Liver (tissue), 3 donors: ENCODE data around the gene AMPH.

Experiments used
- GABPA ChIP-seq, 2 donors: IDR thresholded peaks in 1 of 2; conservative IDR thresholded peaks in 1 of 2; 2 replicates each; pipeline ENCODE4 v1.6.1; 2016; ENCODE audit warnings: antibody characterized with exemption in 2 of 2, mild to moderate bottlenecking in 1 of 2, moderate library complexity in 1 of 2
- HNF4A ChIP-seq, 2 donors: conservative IDR thresholded peaks; 2 replicates each; pipeline ENCODE4 v1.6.1; 2016; ENCODE audit warnings: antibody characterized with exemption in 2 of 2, mild to moderate bottlenecking in 2 of 2
- JUND ChIP-seq, 2 donors: IDR thresholded peaks; 2 replicates each; pipeline ENCODE4 v1.6.1; 2016; ENCODE audit warnings: antibody characterized with exemption in 2 of 2
- RAD21 ChIP-seq, 2 donors: IDR thresholded peaks; 2 replicates each; pipeline ENCODE4 v1.6.1; 2016; ENCODE audit warnings: antibody characterized with exemption in 2 of 2, mild to moderate bottlenecking in 2 of 2
- RXRA ChIP-seq, 2 donors: IDR thresholded peaks; 2 replicates each; pipeline ENCODE4 v1.6.1; 2017 to 2018; ENCODE audit warnings: antibody characterized with exemption in 2 of 2, mild to moderate bottlenecking in 1 of 2
- TAF1 ChIP-seq: conservative IDR thresholded peaks from 2 replicates; pipeline ENCODE4 v1.6.1; 2016; ENCODE audit warnings: antibody characterized with exemption, mild to moderate bottlenecking
- YY1 ChIP-seq: IDR thresholded peaks from 2 replicates; pipeline ENCODE4 v1.6.1; 2016; ENCODE audit warnings: antibody characterized with exemption, mild to moderate bottlenecking
- TF ChIP-seq, protein P1 (sequence below): IDR thresholded peaks from 2 replicates; pipeline ENCODE4 v1.6.1; 2016; ENCODE audit warnings: antibody characterized with exemption
- TF ChIP-seq, protein P2 (sequence below): fragments of 150-350 bp; IDR thresholded peaks from 2 replicates; pipeline ENCODE4 v1.5.1; 2017; ENCODE audit warnings: improper control_type of control experiment, low read depth, low read length; ENCODE audit not compliant: missing input control
- TF ChIP-seq, protein P3 (sequence below): IDR thresholded peaks from 2 replicates; pipeline ENCODE4 v1.6.1; 2016; ENCODE audit warnings: antibody characterized with exemption
- TF ChIP-seq, protein P4 (sequence below): IDR thresholded peaks from 2 replicates; pipeline ENCODE4 v1.6.1; 2016; ENCODE audit warnings: antibody characterized with exemption, mild to moderate bottlenecking
- donor health status: healthy.
- donor health status: healthy.

DNA sequence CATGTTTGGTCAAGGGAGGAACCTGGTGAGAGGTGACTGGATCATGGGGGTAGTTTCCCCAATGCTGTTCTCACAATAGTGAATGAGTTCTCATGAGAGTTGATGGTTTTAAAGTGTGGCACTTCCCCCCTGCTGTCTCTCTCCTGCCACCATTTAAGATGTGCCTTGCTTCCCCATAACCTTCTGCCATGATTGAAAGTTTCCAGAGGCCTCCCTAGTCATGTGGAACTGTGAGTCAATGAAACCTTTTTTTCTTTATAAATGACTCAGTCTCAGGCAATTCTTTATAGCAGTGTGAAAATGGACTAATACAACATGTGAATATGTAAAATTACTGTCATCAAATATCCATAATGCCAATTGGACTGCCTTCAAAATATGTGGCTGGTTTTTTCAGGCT is 192.2 kb downstream of the AMPH start:
- TF ChIP-seq, protein P1, sequence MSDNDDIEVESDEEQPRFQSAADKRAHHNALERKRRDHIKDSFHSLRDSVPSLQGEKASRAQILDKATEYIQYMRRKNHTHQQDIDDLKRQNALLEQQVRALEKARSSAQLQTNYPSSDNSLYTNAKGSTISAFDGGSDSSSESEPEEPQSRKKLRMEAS: no peak
- TF ChIP-seq HNF4A (conservative IDR thresholded peaks at IDR 0.05) (no peak), GABPA (IDR thresholded peaks at IDR 0.05 in 1 of 2, conservative IDR thresholded peaks at IDR 0.05 in 1 of 2) (no peak), RAD21 (IDR thresholded peaks at IDR 0.05) (no peak), JUND (IDR thresholded peaks at IDR 0.05) (no peak), RXRA (IDR thresholded peaks at IDR 0.05) (no peak), TAF1 (no peak), YY1 (no peak)
- TF ChIP-seq, protein P2, sequence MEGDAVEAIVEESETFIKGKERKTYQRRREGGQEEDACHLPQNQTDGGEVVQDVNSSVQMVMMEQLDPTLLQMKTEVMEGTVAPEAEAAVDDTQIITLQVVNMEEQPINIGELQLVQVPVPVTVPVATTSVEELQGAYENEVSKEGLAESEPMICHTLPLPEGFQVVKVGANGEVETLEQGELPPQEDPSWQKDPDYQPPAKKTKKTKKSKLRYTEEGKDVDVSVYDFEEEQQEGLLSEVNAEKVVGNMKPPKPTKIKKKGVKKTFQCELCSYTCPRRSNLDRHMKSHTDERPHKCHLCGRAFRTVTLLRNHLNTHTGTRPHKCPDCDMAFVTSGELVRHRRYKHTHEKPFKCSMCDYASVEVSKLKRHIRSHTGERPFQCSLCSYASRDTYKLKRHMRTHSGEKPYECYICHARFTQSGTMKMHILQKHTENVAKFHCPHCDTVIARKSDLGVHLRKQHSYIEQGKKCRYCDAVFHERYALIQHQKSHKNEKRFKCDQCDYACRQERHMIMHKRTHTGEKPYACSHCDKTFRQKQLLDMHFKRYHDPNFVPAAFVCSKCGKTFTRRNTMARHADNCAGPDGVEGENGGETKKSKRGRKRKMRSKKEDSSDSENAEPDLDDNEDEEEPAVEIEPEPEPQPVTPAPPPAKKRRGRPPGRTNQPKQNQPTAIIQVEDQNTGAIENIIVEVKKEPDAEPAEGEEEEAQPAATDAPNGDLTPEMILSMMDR: no peak
- TF ChIP-seq, protein P3, sequence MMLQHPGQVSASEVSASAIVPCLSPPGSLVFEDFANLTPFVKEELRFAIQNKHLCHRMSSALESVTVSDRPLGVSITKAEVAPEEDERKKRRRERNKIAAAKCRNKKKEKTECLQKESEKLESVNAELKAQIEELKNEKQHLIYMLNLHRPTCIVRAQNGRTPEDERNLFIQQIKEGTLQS: no peak
- TF ChIP-seq, protein P4, sequence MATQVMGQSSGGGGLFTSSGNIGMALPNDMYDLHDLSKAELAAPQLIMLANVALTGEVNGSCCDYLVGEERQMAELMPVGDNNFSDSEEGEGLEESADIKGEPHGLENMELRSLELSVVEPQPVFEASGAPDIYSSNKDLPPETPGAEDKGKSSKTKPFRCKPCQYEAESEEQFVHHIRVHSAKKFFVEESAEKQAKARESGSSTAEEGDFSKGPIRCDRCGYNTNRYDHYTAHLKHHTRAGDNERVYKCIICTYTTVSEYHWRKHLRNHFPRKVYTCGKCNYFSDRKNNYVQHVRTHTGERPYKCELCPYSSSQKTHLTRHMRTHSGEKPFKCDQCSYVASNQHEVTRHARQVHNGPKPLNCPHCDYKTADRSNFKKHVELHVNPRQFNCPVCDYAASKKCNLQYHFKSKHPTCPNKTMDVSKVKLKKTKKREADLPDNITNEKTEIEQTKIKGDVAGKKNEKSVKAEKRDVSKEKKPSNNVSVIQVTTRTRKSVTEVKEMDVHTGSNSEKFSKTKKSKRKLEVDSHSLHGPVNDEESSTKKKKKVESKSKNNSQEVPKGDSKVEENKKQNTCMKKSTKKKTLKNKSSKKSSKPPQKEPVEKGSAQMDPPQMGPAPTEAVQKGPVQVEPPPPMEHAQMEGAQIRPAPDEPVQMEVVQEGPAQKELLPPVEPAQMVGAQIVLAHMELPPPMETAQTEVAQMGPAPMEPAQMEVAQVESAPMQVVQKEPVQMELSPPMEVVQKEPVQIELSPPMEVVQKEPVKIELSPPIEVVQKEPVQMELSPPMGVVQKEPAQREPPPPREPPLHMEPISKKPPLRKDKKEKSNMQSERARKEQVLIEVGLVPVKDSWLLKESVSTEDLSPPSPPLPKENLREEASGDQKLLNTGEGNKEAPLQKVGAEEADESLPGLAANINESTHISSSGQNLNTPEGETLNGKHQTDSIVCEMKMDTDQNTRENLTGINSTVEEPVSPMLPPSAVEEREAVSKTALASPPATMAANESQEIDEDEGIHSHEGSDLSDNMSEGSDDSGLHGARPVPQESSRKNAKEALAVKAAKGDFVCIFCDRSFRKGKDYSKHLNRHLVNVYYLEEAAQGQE: no peak
